Measurements from ENCODE around the gene HEMGN. TPM values are rescaled to one million over a fixed set of nuclear protein-coding genes. Genes with fewer than 3 reads are reported as not detected.
"Not testable (repeated sequence)": the region's sequence is repeated elsewhere in the genome, so short reads cannot be mapped to it uniquely, and the experiment has no call there.

The HEMGN gene
- total and polyA plus RNA-seq, 2 donors (not counting 1 experiment from before 2014, with no cell fraction given): 0.06 TPM; not detected in 1

GRCh38 chr9:97945470-97945869 lies 7.5 kb upstream of the HEMGN start:
- intact Hi-C loops (cut with micrococcal nuclease); ATAC-seq (ENCODE audit: low read depth): not testable (repeated sequence)

GRCh38 chr9:97944612-97945011 lies 6.6 kb upstream of the HEMGN start:
- Mint-ChIP-seq H3K4me1 (peaks cover 4% of the 10 kb centered on the region), H3K27ac (no peak overlapping the region), H3K27me3 (peaks cover 13% of the 10 kb centered on the region), H3K4me3 (no peak overlapping the region), H3K9me3 (ENCODE audit: insufficient read depth) (no peaks in the 10 kb centered on the region)
- H3K9ac ChIP-seq (ENCODE audit: low read length): no peak overlapping the region
- ChIA-PET POLR2A (no interaction called here), CTCF (interaction anchor here (1.4 kb wide), 2 partner anchors 10 to 22 kb away, joined by 3 to 4 read pairs; partner anchors contain the start of gene TRMO)
- intact Hi-C loops (cut with micrococcal nuclease): no loop called here
- H3K9me3 ChIP-seq (ENCODE audit: control extremely low read depth in 1 of 3, control insufficient read depth in 2 of 3, insufficient read depth in 1 of 3, low read length in 2 of 3): no peaks in the 10 kb centered on the region
- H4K20me1 ChIP-seq (ENCODE audit: control insufficient read depth, insufficient read depth, low read length, poor library complexity, severe bottlenecking): no peaks in the 10 kb centered on the region
- no peaks in the 10 kb centered on the region for H3K36me3 ChIP-seq (replicated peaks in 1 of 2; ENCODE audit: control extremely low read depth in 1 of 2, control insufficient read depth in 1 of 2, extremely low read depth in 1 of 2, insufficient read depth in 2 of 2, low read length in 1 of 2)
- H3K79me2 ChIP-seq (ENCODE audit: control insufficient read depth, insufficient read depth, low read length): no peaks in the 10 kb centered on the region
- H3K4me1 ChIP-seq (ENCODE audit: control insufficient read depth in 2 of 2, insufficient read depth in 2 of 2, low read length in 2 of 2): no peaks in the 10 kb centered on the region
- H3K27ac ChIP-seq (ENCODE audit: low read length in 2 of 2): no peak overlapping the region
- H2AFZ ChIP-seq (ENCODE audit: insufficient read depth, low read depth, low read length, poor library complexity, severe bottlenecking): no peak overlapping the region
- no peak for DNase-seq
- H3K4me3 ChIP-seq (ENCODE audit: control extremely low read depth in 1 of 5, extremely low read depth in 1 of 5, insufficient read depth in 1 of 5, low read depth in 2 of 5, low read length in 4 of 5): no peak overlapping the region
- TF ChIP-seq EZH2 (IDR thresholded peaks at IDR 0.05; ENCODE audit: borderline replicate concordance, insufficient read depth, low read depth, low read length, poor library complexity, severe bottlenecking) (no peak), CTCF (IDR thresholded peaks at IDR 0.05) (no peak)
- peaks cover 0 to 2% (median 0%) of the 10 kb centered on the region in 4 experiments for H3K27me3 ChIP-seq (replicated peaks in 1 of 4; ENCODE audit: control extremely low read depth in 1 of 4, control insufficient read depth in 3 of 4, insufficient read depth in 4 of 4, low read length in 3 of 4)
- no CpG with 5 or more reads among the region's 3 CpGs for WGBS (ENCODE audit: insufficient coverage)
- ATAC-seq (ENCODE audit: low read depth): no peak
- H3K4me2 ChIP-seq (replicated peaks; ENCODE audit: low read depth, low read length, poor library complexity, severe bottlenecking): no peak overlapping the region

More at GRCh38 chr9:97945470-97945869, 7.5 kb upstream of the HEMGN start:
- H3K27me3 Mint-ChIP-seq: peaks cover 22% of the 10 kb centered on the region
- H3K4me1 ChIP-seq (ENCODE audit: control insufficient read depth in 2 of 2, insufficient read depth in 2 of 2, low read length in 2 of 2); H3K4me1 Mint-ChIP-seq; H4K20me1 ChIP-seq (ENCODE audit: control insufficient read depth, insufficient read depth, low read length, poor library complexity, severe bottlenecking); H3K9me3 ChIP-seq (ENCODE audit: control extremely low read depth in 1 of 3, control insufficient read depth in 2 of 3, insufficient read depth in 1 of 3, low read length in 2 of 3); H3K27me3 ChIP-seq (replicated peaks in 1 of 4; ENCODE audit: control extremely low read depth in 1 of 4, control insufficient read depth in 3 of 4, insufficient read depth in 4 of 4, low read length in 3 of 4); H3K36me3 ChIP-seq (replicated peaks in 1 of 2; ENCODE audit: control extremely low read depth in 1 of 2, control insufficient read depth in 1 of 2, extremely low read depth in 1 of 2, insufficient read depth in 2 of 2, low read length in 1 of 2); H2AFZ ChIP-seq (ENCODE audit: insufficient read depth, low read depth, low read length, poor library complexity, severe bottlenecking); H3K79me2 ChIP-seq (ENCODE audit: control insufficient read depth, insufficient read depth, low read length); H3K4me3 ChIP-seq (ENCODE audit: control extremely low read depth in 1 of 5, extremely low read depth in 1 of 5, insufficient read depth in 1 of 5, low read depth in 2 of 5, low read length in 4 of 5); H3K9ac ChIP-seq (ENCODE audit: low read length); H3K4me2 ChIP-seq (replicated peaks; ENCODE audit: low read depth, low read length, poor library complexity, severe bottlenecking); H3K27ac ChIP-seq (ENCODE audit: low read length in 2 of 2); POLR2A ChIA-PET; H3K9me3 Mint-ChIP-seq (ENCODE audit: insufficient read depth); CTCF ChIA-PET; H3K4me3 Mint-ChIP-seq; DNase-seq; H3K27ac Mint-ChIP-seq: not testable (repeated sequence)
- 100% methylated on average over 1 of the region's 2 CpGs for WGBS (ENCODE audit: insufficient coverage)
